Glomerular endothelial cell (primary cell): ENCODE measurements around the gene TNRC6A. TPM values are rescaled to one million over a fixed set of nuclear protein-coding genes. Genes with fewer than 3 reads are reported as not detected.
A peak's percentile ranks its signal among the peaks of the same experiment; 100 is the strongest.
"Not testable (repeated sequence)": the region's sequence is repeated elsewhere in the genome, so short reads cannot be mapped to it uniquely, and the experiment has no call there.

Experiments
- DNase-seq: peaks from one replicate; pipeline ENCODE4 v3.0.0-alpha.2; 2011; ENCODE audit warnings: low read depth, low spot score; ENCODE audit errors: extremely low read depth
- total RNA-seq: library from RNA; depleted of rRNA; stranded (reverse); fragments of >200 nt; gene quantifications from 2 replicates; pipeline ENCODE4 v1.2.3, GENCODE V29; 2015

Gene TNRC6A
- total RNA-seq, 1 donor from 2014 or later = 39.7 TPM

GRCh38 chr16:24723663-24724062, 5.8 kb upstream of the TNRC6A start:
- DNase-seq = no peak

DNA sequence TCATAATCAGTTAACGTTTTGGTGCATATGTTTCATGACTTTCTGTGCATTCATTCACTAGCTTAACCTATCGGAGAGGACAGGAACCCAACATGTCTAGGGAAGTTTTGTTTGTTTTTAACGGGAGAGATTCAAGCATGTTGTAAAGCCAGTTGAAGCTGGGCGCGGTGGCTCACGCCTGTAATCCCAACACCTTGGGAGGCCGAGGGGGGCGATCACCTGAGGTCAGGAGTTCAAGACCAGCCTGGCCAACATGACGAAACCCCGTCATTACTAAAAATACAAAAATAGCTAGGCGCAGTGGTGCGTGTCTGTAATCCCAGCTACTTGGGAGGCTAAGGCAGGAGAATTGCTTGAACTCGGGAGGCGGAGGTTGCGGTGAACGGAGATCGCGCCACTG, 1.4 kb upstream of the TNRC6A start:
- no peak for DNase-seq

GRCh38 chr16:24728891-24729242, 584 bp upstream of the TNRC6A start:
- DNase-seq = no peak

DNA sequence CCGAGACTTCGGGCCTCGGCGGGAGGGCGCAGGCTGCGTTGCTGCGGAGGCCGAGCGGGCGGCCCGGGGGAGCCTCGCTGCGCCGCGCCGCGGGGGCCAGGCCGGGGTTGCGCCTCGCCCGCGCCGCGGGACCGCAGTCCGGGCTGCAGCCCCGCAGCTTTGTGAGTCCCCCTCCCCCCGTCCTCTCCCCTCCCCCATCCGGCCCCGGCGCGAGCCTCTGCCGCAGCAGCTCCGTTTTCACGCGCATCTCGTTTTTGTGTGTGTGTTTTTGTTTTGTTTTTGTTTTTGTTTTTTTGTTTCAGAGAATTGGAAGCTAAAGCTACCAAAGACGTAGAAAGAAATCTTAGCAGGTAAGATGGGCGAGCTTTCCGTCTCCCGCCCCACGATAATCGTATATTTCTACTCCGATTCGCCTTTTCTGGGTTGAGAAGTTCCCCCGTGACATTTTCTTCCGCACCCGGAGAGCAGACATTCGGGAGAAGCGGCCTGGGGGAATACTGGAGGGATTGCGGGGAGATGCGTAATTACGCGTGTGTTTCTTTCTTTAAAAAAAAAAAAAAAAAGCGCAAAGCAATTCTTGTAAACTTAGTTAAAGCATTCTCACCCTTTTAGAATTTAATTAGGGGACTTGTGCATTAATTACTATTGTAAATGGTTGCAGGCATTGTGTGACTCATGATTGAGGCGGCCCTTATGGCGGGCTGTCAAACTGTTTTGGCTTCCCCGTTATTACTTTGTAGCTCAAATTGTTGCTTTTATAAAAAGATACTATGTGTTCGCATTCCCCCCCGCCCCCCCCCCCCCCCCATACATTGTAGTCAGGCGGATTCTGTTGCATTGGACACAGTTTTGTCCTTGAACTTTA, 732 bp downstream of the TNRC6A start:
- DNase-seq = no peak

DNA sequence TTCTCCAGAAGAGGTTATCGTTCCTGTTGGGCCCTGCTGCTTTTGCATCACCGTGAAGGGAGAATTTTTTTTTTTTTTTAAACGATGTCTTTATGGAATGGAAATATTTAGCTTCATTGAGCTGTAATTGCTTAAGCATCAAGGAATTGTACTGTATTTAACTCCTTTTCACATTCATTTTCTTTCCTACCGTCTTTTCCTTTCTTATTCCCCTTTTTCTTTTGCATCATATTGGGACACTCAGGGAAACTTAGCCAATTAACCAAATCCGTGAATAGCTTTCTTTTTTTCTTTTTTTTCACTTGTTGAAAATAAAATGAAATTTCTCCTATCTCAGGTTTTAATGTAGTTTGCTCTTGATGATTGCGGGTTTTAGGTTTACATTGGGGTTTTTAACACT, 1.5 kb downstream of the TNRC6A start:
- no peak for DNase-seq

DNA sequence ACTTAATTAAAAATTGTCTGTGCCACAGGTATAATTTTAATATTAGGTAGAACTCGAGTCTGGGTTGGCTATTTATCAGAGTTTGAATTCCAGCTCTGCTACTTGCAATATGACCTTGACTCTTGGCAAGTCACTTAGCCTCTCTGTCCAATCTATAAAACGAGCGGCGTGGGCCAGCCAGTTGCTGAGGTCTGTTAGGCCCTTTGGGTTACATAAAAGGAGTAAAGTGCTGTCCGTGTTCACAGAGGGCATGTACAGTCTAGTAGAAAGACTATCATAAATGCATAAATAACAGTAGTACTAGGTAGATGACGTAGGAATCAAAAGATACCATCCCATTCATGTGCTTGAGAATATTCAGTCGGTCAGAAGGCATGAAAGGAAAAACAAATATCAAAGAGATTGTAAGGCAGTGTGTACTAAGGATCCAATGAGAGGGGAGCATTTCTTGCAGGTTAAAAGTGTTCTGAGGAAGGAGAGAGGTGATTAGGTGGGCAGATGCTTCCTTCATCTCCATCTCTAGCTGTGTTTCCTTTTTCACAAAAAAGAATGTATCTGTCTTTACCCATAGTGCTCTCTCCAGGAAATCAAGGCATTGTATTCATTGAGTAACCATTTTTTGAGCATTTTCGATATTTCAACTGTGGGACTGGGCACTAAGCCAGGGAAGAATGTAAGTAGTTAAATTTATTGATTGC, 2.4 kb downstream of the TNRC6A start:
- no peak for DNase-seq

DNA sequence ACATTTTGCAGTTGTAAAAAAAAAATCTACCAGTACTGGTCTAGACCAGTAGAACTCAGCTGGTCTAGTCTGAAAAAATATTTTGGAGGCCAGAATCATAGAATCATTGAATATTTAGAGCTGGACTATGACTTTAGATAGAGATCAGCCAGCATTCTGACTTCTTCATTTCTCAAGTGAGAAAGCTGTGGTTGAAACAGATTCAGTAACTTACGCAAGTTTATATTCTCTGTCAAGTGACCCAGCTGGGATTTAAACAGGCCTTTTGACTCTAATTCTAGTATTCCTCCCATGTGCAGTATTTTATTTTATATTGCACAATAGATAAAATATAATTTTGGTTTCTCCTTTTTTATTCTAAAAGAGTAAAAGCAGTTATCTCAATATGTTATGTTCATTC, 4.9 kb downstream of the TNRC6A start:
- DNase-seq = no peak

DNA sequence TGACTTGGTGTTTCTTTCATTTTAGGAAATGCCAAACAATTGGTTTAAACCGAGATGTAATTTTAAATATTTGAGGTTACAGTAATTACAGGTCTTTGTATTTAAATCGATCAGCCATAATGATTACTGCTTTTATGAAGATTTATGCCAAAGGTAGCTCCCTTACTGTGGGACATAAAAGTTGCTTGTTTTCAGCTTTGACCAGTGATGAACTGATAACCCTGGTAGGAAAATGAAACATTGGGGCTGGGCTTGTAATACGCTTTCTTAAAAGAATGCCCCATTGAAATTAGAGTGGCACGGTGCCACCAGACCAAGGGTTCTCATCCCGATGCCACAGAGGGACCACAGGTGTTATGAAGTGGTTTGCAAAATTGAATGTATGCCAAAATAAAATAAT, 7.3 kb downstream of the TNRC6A start:
- no peak for DNase-seq

DNA sequence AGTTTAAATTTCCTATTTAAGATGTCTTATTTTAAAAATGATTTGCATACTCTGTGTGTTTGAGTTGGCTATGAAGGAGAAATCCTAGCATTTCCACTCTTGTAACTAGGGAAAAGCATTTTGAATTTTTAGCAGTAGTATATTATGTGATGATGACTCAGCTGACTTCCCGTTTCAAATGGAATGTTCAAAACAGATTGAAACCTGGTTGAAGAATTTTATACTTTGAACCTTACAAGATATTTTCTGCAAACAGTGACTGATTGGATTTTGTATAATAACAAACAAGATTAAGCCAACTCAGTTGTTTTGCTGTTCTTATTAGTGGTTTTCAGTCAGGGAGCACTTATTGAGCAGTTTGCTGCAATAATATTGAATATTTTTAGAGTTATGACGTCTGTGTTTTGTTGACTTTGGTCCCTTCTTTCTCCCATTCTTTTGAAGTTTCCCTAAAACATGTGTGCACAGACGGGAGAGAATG, 8.0 kb downstream of the TNRC6A start:
- no peak for DNase-seq

- DNase-seq = no peak
These were observed 8.6 kb downstream of the TNRC6A start for GRCh38 chr16:24737916-24738594.

GRCh38 chr16:24738895-24739294, 9.4 kb downstream of the TNRC6A start:
- DNase-seq = no peak

DNA sequence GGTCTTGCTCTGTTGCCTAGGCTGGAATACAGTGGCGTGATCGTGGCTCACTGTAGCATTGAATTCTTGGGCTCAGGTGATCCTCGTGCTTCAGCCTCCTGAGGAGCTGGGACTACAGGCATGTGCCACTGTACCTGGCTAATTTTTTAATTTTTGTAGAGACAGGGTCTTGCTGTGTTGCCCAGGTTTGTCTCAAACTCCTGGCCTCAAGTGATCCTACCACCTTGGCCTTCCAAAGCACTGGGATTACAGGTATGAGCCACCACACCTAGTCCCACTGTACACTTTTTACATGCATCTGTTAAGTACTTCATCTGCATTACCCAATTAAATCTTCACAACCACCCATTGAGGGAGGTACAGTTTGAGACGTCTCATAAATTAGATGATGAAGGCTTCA, 12.4 kb downstream of the TNRC6A start:
- no peak for DNase-seq

GRCh38 chr16:24742610-24743009, 13.2 kb downstream of the TNRC6A start:
- not testable (repeated sequence) for DNase-seq

DNA sequence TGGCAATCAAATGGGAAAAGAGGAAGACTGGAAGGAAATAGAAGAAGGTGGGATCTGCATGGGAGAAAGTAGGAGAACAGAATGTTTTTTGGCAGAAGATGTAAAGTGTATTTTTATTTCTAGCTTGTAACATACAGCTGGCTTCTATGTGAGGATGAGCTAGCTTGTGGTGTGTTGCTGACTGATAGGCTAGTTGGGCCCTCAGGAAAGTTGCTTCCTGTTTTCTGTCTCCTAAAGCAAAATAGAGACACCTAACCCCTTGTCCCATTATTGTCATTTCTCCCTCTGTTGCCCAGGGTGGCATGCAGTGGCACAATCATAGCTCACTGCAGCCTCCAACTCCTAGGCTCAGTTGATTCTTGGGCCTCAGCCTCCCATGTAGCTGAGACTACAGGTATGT, 15.9 kb downstream of the TNRC6A start:
- DNase-seq = no peak

GRCh38 chr16:24745791-24746190, 16.3 kb downstream of the TNRC6A start:
- DNase-seq = no peak

- DNase-seq = no peak
These were observed 18.0 kb downstream of the TNRC6A start for GRCh38 chr16:24747441-24747840.

GRCh38 chr16:24748242-24748641, 18.8 kb downstream of the TNRC6A start:
- peak; percentile 68 for DNase-seq

GRCh38 chr16:24749310-24749709, 19.9 kb downstream of the TNRC6A start:
- DNase-seq = no peak

DNA sequence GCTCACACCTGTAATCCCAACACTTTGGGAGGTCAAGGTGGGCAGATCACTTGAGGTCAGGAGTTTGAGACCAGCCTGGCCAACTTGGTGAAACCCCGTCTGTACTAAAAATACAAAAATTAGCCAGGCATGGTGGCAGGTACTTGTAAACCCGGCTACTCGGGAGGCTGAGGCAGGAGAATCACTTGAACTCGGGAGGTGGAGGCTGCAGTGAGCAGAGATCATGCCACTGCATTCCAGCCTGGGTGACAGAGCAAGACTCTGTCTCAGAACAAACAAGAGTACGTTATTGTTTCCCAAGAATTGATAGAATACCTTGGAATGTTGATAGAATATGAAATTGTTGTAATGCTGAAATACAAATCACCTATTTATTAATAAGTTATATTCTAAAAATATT, 20.4 kb downstream of the TNRC6A start:
- DNase-seq = not testable (repeated sequence)

DNA sequence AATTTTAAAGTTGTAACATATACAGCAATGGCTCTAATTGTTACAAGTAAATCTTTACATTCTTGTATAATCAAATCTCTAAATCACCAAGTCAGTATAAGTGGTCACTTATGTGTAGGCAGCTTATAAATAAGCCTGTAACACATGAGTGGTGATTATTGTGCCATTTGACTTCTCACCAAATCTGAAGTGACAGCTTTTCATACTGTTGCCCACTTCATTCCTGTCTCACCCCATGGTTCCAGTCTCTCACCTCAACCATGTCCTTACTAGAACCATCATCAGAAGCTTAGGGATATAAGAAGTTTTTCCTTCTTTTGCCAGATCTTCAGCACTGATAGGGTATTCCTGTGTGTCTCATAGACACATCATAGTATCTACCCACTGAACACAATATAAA, 23.5 kb downstream of the TNRC6A start:
- no peak for DNase-seq

DNA sequence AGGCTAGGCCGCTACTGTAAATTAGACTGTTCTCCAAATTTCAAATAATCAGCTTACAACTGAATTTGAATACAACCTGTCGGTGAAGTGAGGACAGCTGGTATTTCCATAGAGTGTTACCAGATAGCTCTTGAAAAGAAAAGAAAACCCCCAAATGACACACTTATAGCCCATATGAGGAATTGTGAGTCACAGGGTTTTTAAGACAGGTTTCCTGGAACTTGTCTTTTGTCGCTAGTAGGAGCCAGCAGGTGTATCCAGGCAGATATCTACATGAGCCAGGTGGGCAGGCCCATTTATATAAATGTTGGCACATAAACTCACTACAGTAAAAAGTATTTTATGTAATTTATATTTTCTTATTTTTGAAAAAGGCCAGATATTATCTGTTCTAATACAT, 24.0 kb downstream of the TNRC6A start:
- DNase-seq = no peak

DNA sequence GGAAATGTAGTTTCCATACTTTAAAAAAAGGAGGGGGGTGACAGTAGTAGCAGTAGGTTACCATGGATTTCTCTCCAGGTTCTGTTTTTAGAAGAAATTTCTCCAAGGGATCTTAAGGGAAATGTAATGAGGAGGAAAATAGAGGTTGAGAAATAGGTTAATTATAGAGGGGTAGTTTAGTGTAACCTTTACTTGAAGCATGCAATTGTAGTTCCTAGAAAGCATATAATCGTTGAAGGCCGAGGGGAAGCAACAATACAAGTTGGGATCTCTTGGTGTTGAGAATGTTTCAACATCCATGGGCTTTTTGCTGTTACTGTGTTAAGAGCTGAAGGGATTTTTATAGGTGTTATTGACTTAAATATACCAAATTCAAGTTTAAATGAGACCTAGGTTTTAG, 25.1 kb downstream of the TNRC6A start:
- no peak for DNase-seq
